ENCODE data around the gene ZBTB21. TPM values are rescaled to one million over a fixed set of nuclear protein-coding genes. Genes with fewer than 3 reads are reported as not detected.

Gene ZBTB21
- total and polyA plus RNA-seq, 9 of the 15 experiments (the other 6 are each of a cell fraction or from before 2014, with no cell fraction given): 2.2 to 15.2 (median 8.7) TPM

- TF ChIP-seq ZNF79 (CRISPR knock-in tag; IDR thresholded peaks at IDR 0.05; ENCODE audit: low read depth) (no peak), ASH1L (IDR thresholded peaks at IDR 0.05; ENCODE audit: borderline replicate concordance, low read depth, partially characterized antibody) (no peak)
Observed at GRCh38 chr21:42038393-42038792, 28.2 kb upstream of the ZBTB21 start (continued).

GRCh38 chr21:42037943-42038342 is 27.8 kb upstream of the ZBTB21 start:
- H3K4me2 ChIP-seq (ENCODE audit: insufficient read depth, low read length): no peak overlapping the region; the same call in 1 of the 2 replicates
- H4K20me1 ChIP-seq (replicated peaks; ENCODE audit: control insufficient read depth, insufficient read depth, low read length): peaks cover 11% of the 10 kb centered on the region; the same call in 1 of the 2 replicates
- POLR2A ChIA-PET: interaction anchor here (0.6 to 1.6 kb wide), 6 partner anchors 11 to 349 kb away, joined by 3 to 5 read pairs (median 3); no protein-coding TSS in a partner anchor
- H3K27me3 ChIP-seq (ENCODE audit: control insufficient read depth in 2 of 2, insufficient read depth in 2 of 2, low read length in 2 of 2): peaks cover 40 to 67% of the 10 kb centered on the region in 2 experiments
- 0 out of 4 replicates have a peak overlapping the region, but pooled peaks of 1 of the 2 experiments have one; percentile 33 for H3K9ac ChIP-seq (ENCODE audit: insufficient read depth in 1 of 2, low read depth in 2 of 2, low read length in 2 of 2)
- CTCF ChIA-PET (ENCODE audit: low intra/inter-chr PET ratio): no interaction called here
- H3K9me3 ChIP-seq (replicated peaks; ENCODE audit: control insufficient read depth, insufficient read depth, low read depth, low read length): 0 out of 2 replicates have a peak, but pooled peaks cover 5% of the 10 kb centered on the region
- no peaks in the 10 kb centered on the region for H3K79me2 ChIP-seq (ENCODE audit: control insufficient read depth, insufficient read depth, low read length)
- peak; percentile 6 for FAIRE-seq
- no peak overlapping the region for H3K27ac ChIP-seq (ENCODE audit: extremely low read depth, low read depth, low read length)
- H2AFZ ChIP-seq (ENCODE audit: low read depth, low read length): no peak overlapping the region; the same call in 1 of the 2 replicates
- WGBS (ENCODE audit: insufficient coverage, low coverage, missing lambda C conversion rate): 4% methylated on average over 12 of the region's 12 CpGs
- BruUV-seq (replicated peaks): no TSS peak
- H3K4me1 ChIP-seq (replicated peaks in 1 of 2; ENCODE audit: control insufficient read depth in 2 of 2, insufficient read depth in 2 of 2, low read length in 2 of 2): peaks cover 3 to 8% of the 10 kb centered on the region in 2 experiments; a peak in 2 of 5 replicates
- peak; percentile 47 for ATAC-seq
- H3K9me1 ChIP-seq (ENCODE audit: control insufficient read depth, insufficient read depth, low read length): no peaks in the 10 kb centered on the region
- in situ Hi-C loops (cut with MboI) (no loop called here), intact Hi-C loops (cut with micrococcal nuclease) (no loop called here)
- DNase-seq (ENCODE audit: extremely low read depth in 1 of 4, low spot score in 3 of 4): no peak
- no peak overlapping the region for H3K4me3 ChIP-seq
- H3K36me3 ChIP-seq (ENCODE audit: control insufficient read depth, insufficient read depth, low read length): no peaks in the 10 kb centered on the region
- no peak for TF ChIP-seq RBBP5 (IDR thresholded peaks at IDR 0.05; ENCODE audit: borderline replicate concordance, insufficient read depth, low read length, poor library complexity, severe bottlenecking)
- no peak for TF ChIP-seq KLF1 (tag; IDR thresholded peaks at IDR 0.05)
- TF ChIP-seq ZNF655 (CRISPR knock-in tag; IDR thresholded peaks at IDR 0.05): no peak
- no peak for TF ChIP-seq ZNF518B (CRISPR knock-in tag; IDR thresholded peaks at IDR 0.05)
- no peak for TF ChIP-seq EWSR1 (IDR thresholded peaks at IDR 0.05; ENCODE audit: borderline replicate concordance, low read depth, partially characterized antibody)
- no peak for TF ChIP-seq DDX20 (tag; IDR thresholded peaks at IDR 0.05; ENCODE audit: low read depth)
- TF ChIP-seq PKNOX1 (IDR thresholded peaks at IDR 0.05): no peak
- TF ChIP-seq ZNF696 (CRISPR knock-in tag; conservative IDR thresholded peaks at IDR 0.05): no peak
- TF ChIP-seq SMARCC2 (IDR thresholded peaks at IDR 0.05; ENCODE audit: low read depth): no peak
- no peak for TF ChIP-seq BRCA1 (IDR thresholded peaks at IDR 0.05)
- TF ChIP-seq BRCA1 (CRISPR knock-in tag; IDR thresholded peaks at IDR 0.05): no peak
- TF ChIP-seq KDM2B (CRISPR knock-in tag; IDR thresholded peaks at IDR 0.05): no peak

Data from K562 (cell line).